Measurements from ENCODE around the gene USP50.

DNA sequence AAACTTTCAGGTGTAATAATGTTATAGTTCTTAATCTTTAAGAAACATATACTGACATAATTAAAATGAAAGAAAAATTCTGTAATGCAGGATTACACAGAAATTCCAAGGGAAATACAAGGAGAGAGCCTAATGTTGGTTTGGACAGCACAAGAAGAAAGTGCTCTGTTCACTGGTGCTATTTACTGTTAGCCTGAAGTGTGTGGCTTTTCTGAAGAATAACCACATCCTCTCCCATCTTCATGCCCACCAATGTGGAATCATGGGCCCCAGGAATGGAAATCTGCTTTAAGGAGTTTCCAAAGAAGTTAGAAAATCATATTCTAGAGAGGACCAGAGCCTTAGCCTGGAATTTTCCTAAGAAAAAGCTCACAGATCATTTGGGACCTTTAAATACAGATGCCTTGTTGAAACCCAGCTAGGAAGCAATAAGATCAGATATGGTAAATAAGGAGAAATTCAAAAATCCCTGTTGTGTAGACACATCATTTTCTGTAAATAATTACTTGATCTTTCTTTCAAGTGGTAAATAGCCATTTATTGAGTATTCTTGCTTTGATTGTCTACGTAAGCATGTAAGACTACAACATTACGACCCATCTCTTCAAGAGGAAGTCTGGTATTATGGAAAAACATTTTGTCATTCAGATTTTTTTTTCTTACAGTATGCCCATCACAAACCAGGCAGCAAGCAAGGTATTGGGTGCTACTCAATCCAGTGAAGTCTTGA lies 10.3 kb upstream of the USP50 start:
- no peak for TF ChIP-seq RAD21 (conservative IDR thresholded peaks at IDR 0.05 in 1 of 2, IDR thresholded peaks at IDR 0.05 in 1 of 2)
- TF ChIP-seq POLR2A (IDR thresholded peaks at IDR 0.05; ENCODE audit: low read length) = no peak
- TF ChIP-seq REST (IDR thresholded peaks at IDR 0.05) = no peak
- no peak for TF ChIP-seq BHLHE40 (IDR thresholded peaks at IDR 0.05; ENCODE audit: low read depth, low read length)
- TF ChIP-seq, protein P1, sequence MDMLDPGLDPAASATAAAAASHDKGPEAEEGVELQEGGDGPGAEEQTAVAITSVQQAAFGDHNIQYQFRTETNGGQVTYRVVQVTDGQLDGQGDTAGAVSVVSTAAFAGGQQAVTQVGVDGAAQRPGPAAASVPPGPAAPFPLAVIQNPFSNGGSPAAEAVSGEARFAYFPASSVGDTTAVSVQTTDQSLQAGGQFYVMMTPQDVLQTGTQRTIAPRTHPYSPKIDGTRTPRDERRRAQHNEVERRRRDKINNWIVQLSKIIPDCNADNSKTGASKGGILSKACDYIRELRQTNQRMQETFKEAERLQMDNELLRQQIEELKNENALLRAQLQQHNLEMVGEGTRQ (IDR thresholded peaks at IDR 0.05) = no peak
- no peak for TF ChIP-seq CEBPB (IDR thresholded peaks at IDR 0.05)
- no peak for TF ChIP-seq EHMT2 (IDR thresholded peaks at IDR 0.05; ENCODE audit: low read depth)
- no peak for TF ChIP-seq MAX (IDR thresholded peaks at IDR 0.05)
- TF ChIP-seq CTCF (IDR thresholded peaks at IDR 0.05) = no peak
- no peak for TF ChIP-seq NR3C1 (IDR thresholded peaks at IDR 0.05)
